DMS79 (cell line): ENCODE data around the gene COQ2.
"Not testable (repeated sequence)": the region's sequence is repeated elsewhere in the genome, so short reads cannot be mapped to it uniquely, and the experiment has no call there.

Source experiments
- DNase-seq: peaks from one replicate; lab custom pipeline; 2025; lab: John Stamatoyannopoulos, UW

The COQ2 gene

GRCh38 chr4:83284193-83285054, at the start of gene COQ2:
COQ2 (minus strand) TSS chr4:83284798; CDS start chr4:83284764, 34 bp downstream.
- DNase-seq: peak; percentile 73

- no peak for DNase-seq
Observed at GRCh38 chr4:83331956-83332355, 47.4 kb upstream of the COQ2 start.

- DNase-seq: no peak
Observed at GRCh38 chr4:83329521-83330110, 45.0 kb upstream of the COQ2 start.

GRCh38 chr4:83328521-83329187, 44.1 kb upstream of the COQ2 start:
- no peak for DNase-seq

GRCh38 chr4:83326546-83326945, 41.9 kb upstream of the COQ2 start:
- DNase-seq: no peak

- not testable (repeated sequence) for DNase-seq
Observed at GRCh38 chr4:83325306-83325705, 40.7 kb upstream of the COQ2 start.

- no peak for DNase-seq
Observed at GRCh38 chr4:83323136-83323535, 38.5 kb upstream of the COQ2 start.

GRCh38 chr4:83320548-83320947, 36.0 kb upstream of the COQ2 start:
- DNase-seq: no peak

- DNase-seq: no peak
Observed at GRCh38 chr4:83318666-83319065, 34.1 kb upstream of the COQ2 start.

GRCh38 chr4:83317671-83318070, 33.1 kb upstream of the COQ2 start:
- no peak for DNase-seq

- DNase-seq: no peak
Observed at GRCh38 chr4:83316459-83317165, 32.0 kb upstream of the COQ2 start.

GRCh38 chr4:83315341-83315870, 30.8 kb upstream of the COQ2 start:
- no peak for DNase-seq

- no peak for DNase-seq
Observed at GRCh38 chr4:83308672-83309071, 24.1 kb upstream of the COQ2 start.

- DNase-seq: no peak
Observed at GRCh38 chr4:83307920-83308319, 23.3 kb upstream of the COQ2 start.

- no peak for DNase-seq
Observed at GRCh38 chr4:83305187-83305586, 20.6 kb upstream of the COQ2 start.

GRCh38 chr4:83297548-83298260, 13.1 kb upstream of the COQ2 start:
- no peak for DNase-seq

GRCh38 chr4:83293305-83294046, 8.9 kb upstream of the COQ2 start:
- no peak for DNase-seq

GRCh38 chr4:83290059-83290774, 5.6 kb upstream of the COQ2 start:
- not testable (repeated sequence) for DNase-seq

- DNase-seq: not testable (repeated sequence)
Observed at GRCh38 chr4:83288381-83288780, 3.8 kb upstream of the COQ2 start.

- peak; percentile 3 for DNase-seq
Observed at GRCh38 chr4:83285055-83285407, 433 bp upstream of the COQ2 start.
